CD4-positive, alpha-beta T cell treated with Interleukin-10 for 1 hour (primary cell): ENCODE data around the gene EVL.
A peak's percentile ranks its signal among the peaks of the same experiment; 100 is the strongest.
"Not testable (repeated sequence)": the region's sequence is repeated elsewhere in the genome, so short reads cannot be mapped to it uniquely, and the experiment has no call there.

Experiments used
- DNase-seq: peaks from one replicate; pipeline ENCODE4 v3.0.0-alpha.2; 2020

EVL gene

GRCh38 chr14:100065111-100065871, at the start of gene EVL:
EVL (plus strand) TSS chr14:100065422; CDS start chr14:100065501, 79 bp downstream.
- peak; percentile 76 for DNase-seq

- DNase-seq = no peak
These were observed 47.7 kb upstream of the EVL start for GRCh38 chr14:100017553-100017952.

GRCh38 chr14:100018054-100018453, 47.2 kb upstream of the EVL start:
- no peak for DNase-seq

GRCh38 chr14:100018482-100018881, 46.7 kb upstream of the EVL start:
- no peak for DNase-seq

GRCh38 chr14:100019156-100019744, 46.0 kb upstream of the EVL start:
- no peak for DNase-seq

GRCh38 chr14:100020629-100021028, 44.6 kb upstream of the EVL start:
- no peak for DNase-seq

GRCh38 chr14:100022772-100023451, 42.3 kb upstream of the EVL start:
- DNase-seq = no peak

GRCh38 chr14:100025111-100025510, 40.1 kb upstream of the EVL start:
- DNase-seq = peak; percentile 9

GRCh38 chr14:100027771-100028490, 37.3 kb upstream of the EVL start:
- DNase-seq = no peak

- DNase-seq = no peak
These were observed 36.1 kb upstream of the EVL start for GRCh38 chr14:100028990-100029677.

- not testable (repeated sequence) for DNase-seq
These were observed 35.2 kb upstream of the EVL start for GRCh38 chr14:100030006-100030405.

GRCh38 chr14:100030452-100031153, 34.6 kb upstream of the EVL start:
- DNase-seq = no peak

- no peak for DNase-seq
These were observed 33.5 kb upstream of the EVL start for GRCh38 chr14:100031506-100032281.

GRCh38 chr14:100032738-100033137, 32.5 kb upstream of the EVL start:
- DNase-seq = no peak

GRCh38 chr14:100033347-100034075, 31.7 kb upstream of the EVL start:
- no peak for DNase-seq

- DNase-seq = no peak
These were observed 30.8 kb upstream of the EVL start for GRCh38 chr14:100034468-100034867.

- DNase-seq = no peak
These were observed 30.2 kb upstream of the EVL start for GRCh38 chr14:100034961-100035500.

- DNase-seq = no peak
These were observed 29.5 kb upstream of the EVL start for GRCh38 chr14:100035700-100036099.

GRCh38 chr14:100037353-100037752, 27.9 kb upstream of the EVL start:
- DNase-seq = no peak

- no peak for DNase-seq
These were observed 27.2 kb upstream of the EVL start for GRCh38 chr14:100038065-100038464.
